GM12891 (cell line): ENCODE results near the gene ASB16.
A peak's percentile ranks its signal among the peaks of the same experiment; 100 is the strongest.

Experiments
- DNase-seq: peaks from one replicate; pipeline ENCODE4 v3.0.0; 2011; ENCODE audit warnings: low spot score; ENCODE audit not compliant: insufficient read length
- FAIRE-seq: peaks from 2 replicates; lab custom pipeline; 2011; peaks lifted over from hg19 to GRCh38; lab: Jason Lieb, UNC
- PAX5 ChIP-seq: IDR thresholded peaks from 2 replicates; pipeline ENCODE4 v1.6.1; 2011; ENCODE audit warnings: low read length, moderate library complexity, mild to moderate bottlenecking; ENCODE audit not compliant: insufficient read depth, severe bottlenecking
- POLR2A ChIP-seq: IDR thresholded peaks from 2 replicates; pipeline ENCODE4 v1.6.1; 2011; ENCODE audit warnings: low read depth, low read length, control low read depth
- POLR2AphosphoS5 ChIP-seq: IDR thresholded peaks from 2 replicates; pipeline ENCODE4 v1.6.1; 2011; ENCODE audit warnings: low read depth, low read length, control low read depth
- POU2F2 ChIP-seq: IDR thresholded peaks from 2 replicates; pipeline ENCODE4 v1.6.1; 2011; ENCODE audit warnings: low read depth, mild to moderate bottlenecking, control low read depth, low read length, moderate library complexity
- SPI1 ChIP-seq: IDR thresholded peaks from 2 replicates; pipeline ENCODE4 v1.6.1; 2011; ENCODE audit warnings: low read depth, low read length, control low read depth
- TAF1 ChIP-seq: IDR thresholded peaks from 2 replicates; pipeline ENCODE4 v1.6.1; 2011; ENCODE audit warnings: low read depth, low read length, control low read depth

ASB16 gene

DNA sequence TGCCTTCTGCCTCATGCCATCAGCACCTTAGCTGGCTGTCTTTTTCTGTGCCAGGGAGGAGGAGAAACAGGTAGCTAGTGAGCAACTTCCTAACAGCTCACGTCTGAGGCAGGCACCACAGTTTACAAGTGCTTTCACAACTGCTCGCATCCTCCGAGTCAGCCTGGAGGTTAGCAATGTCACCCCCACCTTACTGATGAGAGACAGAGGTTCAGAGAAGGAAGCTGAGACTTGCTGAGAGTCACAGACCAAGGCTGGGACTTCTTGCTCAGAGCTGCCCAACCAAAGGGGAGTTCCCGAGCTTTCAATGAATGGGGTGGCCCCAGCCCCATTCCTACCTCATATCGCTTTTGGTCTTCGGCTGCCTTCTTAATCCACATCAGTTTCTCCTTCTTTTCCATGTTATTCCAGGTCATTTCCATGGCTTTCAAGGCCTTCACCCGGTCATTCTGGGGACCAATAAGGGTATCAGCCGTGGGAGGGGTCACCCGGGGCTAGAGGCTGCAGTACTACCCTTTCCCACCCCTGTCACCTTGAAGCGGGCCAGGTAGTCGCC lies 39.4 kb downstream of the ASB16 start:
- TF ChIP-seq SPI1 (no peak), POU2F2 (0 out of 2 replicates have a peak, but pooled peaks have one; percentile 13), POLR2AphosphoS5 (no peak; the same call in 1 of the 2 replicates), POLR2A (peak; percentile 68)
- FAIRE-seq, result no peak
- no peak for DNase-seq

DNA sequence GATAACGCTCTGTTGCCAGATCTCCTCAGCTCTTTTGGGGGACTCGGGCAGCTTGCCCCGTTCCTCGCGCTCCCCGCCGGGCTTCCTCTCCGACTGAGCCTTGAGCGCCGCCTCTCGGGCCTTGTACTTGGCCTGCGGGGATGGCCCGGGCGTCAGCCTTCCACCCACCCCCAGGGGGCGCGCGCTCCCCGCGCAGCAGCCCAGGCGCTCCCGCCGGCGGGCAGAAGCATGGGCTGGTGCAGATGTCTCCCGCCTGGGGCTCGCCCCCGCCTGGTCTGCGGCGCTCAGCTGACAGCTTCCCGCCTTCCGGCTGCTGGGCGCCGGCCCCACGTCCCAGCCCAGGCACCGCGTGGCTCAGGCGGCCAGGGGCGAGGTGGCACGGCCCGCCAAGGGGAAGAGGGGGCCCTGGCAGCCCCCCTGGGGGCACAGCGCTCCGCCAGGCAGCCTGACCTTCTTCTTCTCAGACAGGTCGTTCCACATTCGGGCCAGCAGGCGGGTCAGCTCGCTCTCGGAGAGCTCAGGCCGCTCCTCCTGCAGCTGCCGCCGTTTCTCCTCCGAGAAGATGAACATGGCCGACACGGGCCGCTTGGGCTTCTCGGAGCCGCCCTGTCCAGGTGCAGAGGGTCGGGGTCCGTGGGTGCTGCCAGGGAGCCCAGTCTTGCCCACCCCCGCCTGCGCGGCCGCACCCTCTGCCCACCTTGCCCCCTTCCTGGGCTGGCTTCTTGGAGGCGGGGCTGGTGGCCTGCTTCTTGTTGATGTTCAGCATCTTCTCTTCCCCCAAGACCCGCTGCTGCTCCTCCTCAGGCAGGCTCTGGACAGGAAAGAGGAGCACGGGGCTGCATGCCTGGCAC lies 40.1 kb downstream of the ASB16 start:
- peak; percentile 31; the same call in 1 of the 2 replicates for TF ChIP-seq SPI1
- TF ChIP-seq POU2F2, result peak; percentile 8; the same call in 1 of the 2 replicates
- TF ChIP-seq TAF1, result peak; percentile 8; the same call in 1 of the 2 replicates
- TF ChIP-seq POLR2A, result no peak
- TF ChIP-seq PAX5, result peak; percentile 58
- peak; percentile 65; the same call in 1 of the 2 replicates for TF ChIP-seq POLR2AphosphoS5
- DNase-seq (peak; percentile 96), FAIRE-seq (peak; percentile 95)

DNA sequence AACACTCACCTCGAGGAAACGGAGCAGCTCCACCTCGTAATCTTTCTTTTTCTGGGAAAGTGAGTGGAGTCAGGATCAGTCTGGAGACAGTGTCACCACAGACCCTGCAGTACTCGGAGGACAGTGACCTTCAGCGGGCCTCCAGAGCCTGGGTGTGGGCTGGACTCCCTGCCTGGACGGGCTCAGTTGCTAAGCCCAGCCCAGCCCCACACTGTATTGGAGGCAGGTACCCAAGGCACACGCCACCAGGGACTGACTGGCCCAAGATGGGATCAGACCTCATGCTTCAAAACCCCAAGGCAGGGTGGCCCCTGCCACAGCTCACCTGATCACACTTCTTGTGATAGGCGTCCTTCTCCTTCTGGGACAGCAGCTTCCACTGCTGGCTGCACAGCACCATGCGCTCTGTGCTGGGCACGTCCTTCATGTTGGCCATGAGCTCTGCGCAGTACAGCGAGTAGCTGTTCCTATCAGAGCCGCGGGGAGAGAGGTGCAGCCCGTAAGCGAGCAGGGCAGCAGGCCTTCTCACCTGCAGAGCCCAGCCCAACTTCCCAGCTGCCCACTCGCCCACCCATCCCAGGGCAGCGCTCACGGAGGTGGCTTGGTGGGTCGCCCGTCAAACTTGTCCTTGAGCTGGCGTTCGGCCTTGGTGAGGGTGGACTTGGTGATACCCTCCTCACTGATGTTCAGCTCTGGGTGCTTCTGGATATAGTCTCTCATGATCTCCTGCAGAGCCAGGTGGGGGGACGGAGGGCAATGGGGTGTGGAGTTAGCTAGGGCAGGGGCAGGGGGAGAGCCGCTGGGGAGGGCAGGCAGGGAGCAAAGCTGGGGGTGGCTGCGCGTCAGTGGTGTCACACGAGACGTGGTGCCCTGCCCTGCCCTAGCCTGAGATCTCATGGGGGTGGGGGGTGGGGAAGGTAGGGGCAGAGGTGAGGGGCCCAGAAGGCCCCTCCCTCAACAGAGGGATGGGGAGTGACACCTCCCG lies 41.1 kb downstream of the ASB16 start:
- DNase-seq, result no peak
- peak; percentile 5 for FAIRE-seq
- TF ChIP-seq POLR2AphosphoS5 (no peak), PAX5 (no peak), POU2F2 (no peak), SPI1 (no peak), TAF1 (no peak), POLR2A (no peak)

DNA sequence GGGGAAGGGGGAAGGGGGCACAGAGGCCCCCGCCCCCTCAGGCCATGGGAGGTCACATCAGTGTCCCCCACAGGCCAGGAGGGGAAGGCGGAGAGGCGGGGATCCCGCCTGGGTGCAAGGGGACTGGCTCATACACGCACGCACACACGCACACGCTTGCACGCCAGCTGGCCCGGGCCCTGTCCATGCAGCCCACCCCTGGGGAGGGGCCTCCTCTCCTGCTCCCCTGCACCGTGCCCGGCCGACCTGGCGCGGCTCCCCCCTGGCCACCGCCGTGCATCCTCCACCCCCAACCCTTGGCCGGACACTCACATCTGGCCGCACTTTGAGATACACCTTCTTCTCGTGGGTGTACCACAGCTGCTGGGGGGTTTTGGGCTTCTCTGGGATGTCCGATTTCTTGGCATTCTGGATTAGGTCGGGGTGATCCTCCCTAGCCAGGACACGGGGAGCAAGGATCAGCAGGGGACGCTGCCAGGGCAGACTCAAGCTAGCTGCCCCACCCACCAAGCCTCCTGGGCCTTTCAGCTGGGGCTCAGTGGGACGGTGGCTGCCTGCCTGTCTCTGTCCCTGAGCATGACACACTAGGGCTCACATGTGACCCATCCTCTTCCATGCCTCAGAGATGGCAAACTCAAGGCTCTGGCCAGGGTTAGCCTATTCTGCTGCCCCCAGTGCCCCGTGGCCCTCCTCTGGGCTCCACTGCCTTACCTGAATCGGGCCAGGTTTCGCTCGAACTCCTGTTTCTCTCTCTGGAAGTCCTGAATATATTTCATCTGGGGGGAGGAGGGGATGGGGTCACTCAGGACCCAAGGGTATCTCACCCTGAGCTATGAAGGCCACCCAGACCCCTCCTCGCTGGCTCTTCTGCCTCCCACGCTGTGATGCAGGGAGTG lies 42.3 kb downstream of the ASB16 start:
- no peak for DNase-seq
- TF ChIP-seq POLR2AphosphoS5, result no peak; the same call in 1 of the 2 replicates
- TF ChIP-seq POLR2A, result peak; percentile 33
- peak; percentile 11 for TF ChIP-seq PAX5
- FAIRE-seq, result no peak

DNA sequence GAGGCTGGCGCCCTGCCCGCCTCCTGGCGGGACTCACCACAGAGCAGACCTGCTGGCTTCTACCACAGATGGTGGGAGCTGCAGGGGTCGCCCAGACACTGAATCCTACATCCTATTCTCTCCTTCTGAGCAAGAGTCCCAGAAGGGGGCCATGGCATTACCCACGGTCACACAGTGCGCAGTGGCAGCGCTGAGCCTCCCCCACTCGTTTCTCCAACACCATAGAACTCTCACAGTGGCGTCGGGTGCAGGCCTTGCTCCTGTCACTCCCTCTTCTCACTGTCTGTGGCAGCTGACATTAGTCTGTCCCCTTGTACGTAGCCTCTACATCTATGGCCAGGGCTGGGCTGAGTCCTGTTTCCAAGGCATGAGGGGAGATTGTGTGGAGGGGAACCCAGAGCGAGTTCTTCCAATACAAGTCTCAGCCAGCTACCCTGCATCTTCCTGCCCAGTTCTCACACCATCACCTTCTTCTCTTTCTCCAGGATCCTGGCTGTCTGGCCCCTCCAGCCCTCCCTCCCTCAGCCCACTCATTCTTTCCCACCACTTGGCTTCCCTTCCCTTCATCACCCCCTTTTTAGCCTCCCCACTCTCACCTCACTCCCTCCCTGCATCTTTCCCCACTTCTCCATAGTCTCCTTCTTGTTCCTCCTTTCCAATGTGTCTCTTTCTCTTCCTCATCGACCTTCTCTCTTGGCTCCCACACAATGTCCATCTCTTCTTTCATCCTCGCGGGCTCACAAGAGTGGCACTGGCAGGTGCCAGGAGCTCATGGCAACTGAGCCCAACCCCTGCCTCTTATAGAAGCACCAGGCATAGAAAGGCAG lies 43.1 kb downstream of the ASB16 start:
- FAIRE-seq (no peak), DNase-seq (no peak)
- TF ChIP-seq POLR2AphosphoS5 (peak; percentile 78; the same call in 1 of the 2 replicates), POLR2A (peak; percentile 27; the same call in 1 of the 2 replicates), SPI1 (no peak), TAF1 (no peak), POU2F2 (no peak)

DNA sequence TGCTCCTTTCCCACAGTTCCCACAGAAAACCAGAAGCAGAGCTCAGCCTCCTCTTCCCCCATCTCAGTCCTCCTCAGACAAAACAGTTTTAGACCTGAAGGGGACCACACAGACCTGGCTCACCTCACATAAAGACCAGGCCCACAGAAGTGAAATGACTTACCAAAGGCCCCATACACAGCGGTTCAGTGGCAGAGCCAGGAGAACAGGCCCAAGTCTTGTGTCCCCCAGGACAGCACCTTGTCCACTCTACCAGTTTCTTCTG lies 43.7 kb downstream of the ASB16 start:
- no peak for FAIRE-seq
- no peak for TF ChIP-seq POLR2A
- no peak for TF ChIP-seq POU2F2
- no peak for TF ChIP-seq POLR2AphosphoS5
- TF ChIP-seq SPI1, result no peak
- TF ChIP-seq TAF1, result no peak
- TF ChIP-seq PAX5, result no peak
- DNase-seq, result no peak

DNA sequence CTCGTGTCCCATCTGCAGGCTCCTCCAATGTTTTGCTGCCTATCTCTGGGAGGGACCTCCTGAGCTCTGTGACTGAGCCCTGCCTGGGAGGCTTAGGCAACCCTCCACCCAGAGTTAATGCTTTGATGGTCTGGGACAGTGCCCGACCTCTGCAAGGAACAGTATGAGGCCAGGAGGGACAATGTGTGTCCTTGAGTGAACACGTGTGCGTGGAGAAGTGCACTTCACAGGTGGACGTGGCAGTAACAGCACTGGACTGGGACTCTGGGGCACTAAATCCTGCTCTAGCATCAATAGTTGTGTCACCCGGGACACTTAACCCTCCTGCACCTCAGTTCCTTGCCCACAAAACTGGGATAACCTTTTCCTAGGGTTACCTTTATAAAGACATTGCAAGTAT lies 44.4 kb downstream of the ASB16 start:
- DNase-seq (no peak), FAIRE-seq (peak; percentile 16)
- TF ChIP-seq POLR2AphosphoS5 (no peak; the same call in 1 of the 2 replicates), POU2F2 (no peak), PAX5 (no peak), POLR2A (no peak), TAF1 (no peak), SPI1 (no peak)

DNA sequence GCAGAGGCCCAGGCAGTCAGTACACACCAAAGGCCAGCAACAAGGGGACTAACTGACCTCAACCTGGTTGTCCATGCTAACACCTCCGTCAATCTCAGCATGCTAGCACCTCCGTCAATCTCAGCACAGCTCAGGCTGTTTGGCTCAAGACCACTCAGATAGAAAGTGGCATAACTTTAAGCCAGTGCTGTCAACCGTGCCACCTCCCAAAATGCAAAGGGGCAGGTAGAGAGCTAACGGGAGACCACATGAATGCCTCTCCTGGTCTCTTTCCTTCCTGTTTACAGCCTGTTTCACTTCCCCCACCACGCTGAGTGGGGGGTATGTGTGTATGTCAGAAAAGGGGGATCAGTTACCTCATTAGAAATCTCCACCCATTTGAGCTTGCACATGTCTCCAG lies 45.7 kb downstream of the ASB16 start:
- FAIRE-seq, result peak; percentile 90

More for the DNA sequence above, 45.7 kb downstream of the ASB16 start:
- TF ChIP-seq POLR2AphosphoS5 (no peak), PAX5 (peak; percentile 74), SPI1 (peak; percentile 83), POU2F2 (peak; percentile 79; the same call in 1 of the 2 replicates), POLR2A (no peak), TAF1 (0 out of 2 replicates have a peak, but pooled peaks have one; percentile 7)
- no peak for DNase-seq
